ENCODE data around the gene IRF6. TPM values are rescaled to one million over a fixed set of nuclear protein-coding genes. Genes with fewer than 3 reads are reported as not detected.
"Not testable (repeated sequence)": the region's sequence is repeated elsewhere in the genome, so short reads cannot be mapped to it uniquely, and the experiment has no call there.

The IRF6 gene
- total RNA-seq, 1 experiment from 2014 or later = not detected

GRCh38 chr1:209815490-209815889 lies 9.5 kb upstream of the IRF6 start:
- 0 out of 2 replicates have a peak, but pooled peaks cover 3% of the 10 kb centered on the region for H3K27me3 ChIP-seq (replicated peaks)
- no peaks in the 10 kb centered on the region for H3K4me1 ChIP-seq (replicated peaks)
- no peaks in the 10 kb centered on the region for H3K36me3 ChIP-seq
- no peak overlapping the region for H3K27ac ChIP-seq
- H3K4me3 ChIP-seq = no peak overlapping the region
- no peak for DNase-seq (ENCODE audit: low read depth in 1 of 2, low spot score in 2 of 2)
- H3K9me3 ChIP-seq (replicated peaks) = no peaks in the 10 kb centered on the region

- no peaks in the 10 kb centered on the region for H3K36me3 ChIP-seq
- H3K4me1 ChIP-seq (replicated peaks) = no peaks in the 10 kb centered on the region
- H3K27ac ChIP-seq = no peak overlapping the region
- H3K4me3 ChIP-seq = no peak overlapping the region
- H3K27me3 ChIP-seq (replicated peaks) = no peaks in the 10 kb centered on the region
- no peak for DNase-seq (ENCODE audit: low read depth in 1 of 2, low spot score in 2 of 2)
- no peaks in the 10 kb centered on the region for H3K9me3 ChIP-seq (replicated peaks)
Observed at GRCh38 chr1:209813902-209814301, 8.0 kb upstream of the IRF6 start.

- Histone ChIP-seq H3K36me3 (no peaks in the 10 kb centered on the region), H3K27ac (no peak overlapping the region), H3K27me3 (replicated peaks) (no peaks in the 10 kb centered on the region), H3K4me1 (replicated peaks) (peaks cover 12% of the 10 kb centered on the region), H3K9me3 (replicated peaks) (no peaks in the 10 kb centered on the region), H3K4me3 (no peak overlapping the region)
- no peak for DNase-seq (ENCODE audit: low read depth in 1 of 2, low spot score in 2 of 2)
Observed at GRCh38 chr1:209810783-209811182, 4.8 kb upstream of the IRF6 start.

- H3K36me3 ChIP-seq = no peaks in the 10 kb centered on the region
- H3K27me3 ChIP-seq (replicated peaks) = no peaks in the 10 kb centered on the region
- H3K4me3 ChIP-seq = no peak overlapping the region
- H3K9me3 ChIP-seq (replicated peaks) = no peaks in the 10 kb centered on the region
- H3K4me1 ChIP-seq (replicated peaks) = peaks cover 12% of the 10 kb centered on the region
- H3K27ac ChIP-seq = no peak overlapping the region
- no peak for DNase-seq (ENCODE audit: low read depth in 1 of 2, low spot score in 2 of 2)
Observed at GRCh38 chr1:209809611-209810010, 3.7 kb upstream of the IRF6 start.

- H3K27me3 ChIP-seq (replicated peaks) = no peaks in the 10 kb centered on the region
- DNase-seq (ENCODE audit: low read depth in 1 of 2, low spot score in 2 of 2) = peak; percentile 87 to 89
- H3K4me3 ChIP-seq = no peak overlapping the region
- no peak overlapping the region for H3K27ac ChIP-seq
- peaks cover 12% of the 10 kb centered on the region for H3K4me1 ChIP-seq (replicated peaks)
- no peaks in the 10 kb centered on the region for H3K9me3 ChIP-seq (replicated peaks)
- no peaks in the 10 kb centered on the region for H3K36me3 ChIP-seq
Observed at GRCh38 chr1:209808059-209808581, 2.2 kb upstream of the IRF6 start.

- Histone ChIP-seq H3K27ac (no peak overlapping the region), H3K4me1 (replicated peaks) (peaks cover 12% of the 10 kb centered on the region), H3K9me3 (replicated peaks) (no peaks in the 10 kb centered on the region), H3K4me3 (no peak overlapping the region), H3K27me3 (replicated peaks) (no peaks in the 10 kb centered on the region), H3K36me3 (no peaks in the 10 kb centered on the region)
- DNase-seq (ENCODE audit: low read depth in 1 of 2, low spot score in 2 of 2) = no peak
Observed at GRCh38 chr1:209807509-209807908, 1.6 kb upstream of the IRF6 start.

GRCh38 chr1:209805341-209805781 lies 581 bp downstream of the IRF6 start:
- no peak overlapping the region for H3K4me3 ChIP-seq
- no peak overlapping the region for H3K27ac ChIP-seq
- DNase-seq (ENCODE audit: low read depth in 1 of 2, low spot score in 2 of 2) = no peak
- H3K36me3 ChIP-seq = no peaks in the 10 kb centered on the region
- H3K27me3 ChIP-seq (replicated peaks) = no peaks in the 10 kb centered on the region
- no peaks in the 10 kb centered on the region for H3K9me3 ChIP-seq (replicated peaks)
- H3K4me1 ChIP-seq (replicated peaks) = peaks cover 12% of the 10 kb centered on the region

GRCh38 chr1:209803568-209803967 lies 2.4 kb downstream of the IRF6 start:
- Histone ChIP-seq H3K4me1 (replicated peaks) (peaks cover 12% of the 10 kb centered on the region), H3K36me3 (no peaks in the 10 kb centered on the region), H3K4me3 (no peak overlapping the region), H3K27me3 (replicated peaks) (no peaks in the 10 kb centered on the region), H3K9me3 (replicated peaks) (no peaks in the 10 kb centered on the region), H3K27ac (no peak overlapping the region)
- DNase-seq (ENCODE audit: low read depth in 1 of 2, low spot score in 2 of 2) = no peak

GRCh38 chr1:209802780-209803152 lies 3.2 kb downstream of the IRF6 start:
- no peaks in the 10 kb centered on the region for H3K9me3 ChIP-seq (replicated peaks)
- no peak overlapping the region for H3K4me3 ChIP-seq
- no peaks in the 10 kb centered on the region for H3K36me3 ChIP-seq
- DNase-seq (ENCODE audit: low read depth in 1 of 2, low spot score in 2 of 2) = no peak
- H3K4me1 ChIP-seq (replicated peaks) = peaks cover 7% of the 10 kb centered on the region
- no peak overlapping the region for H3K27ac ChIP-seq
- H3K27me3 ChIP-seq (replicated peaks) = no peaks in the 10 kb centered on the region

- no peak for DNase-seq (ENCODE audit: low read depth in 1 of 2, low spot score in 2 of 2)
- H3K36me3 ChIP-seq = no peaks in the 10 kb centered on the region
- peaks cover 1% of the 10 kb centered on the region for H3K4me1 ChIP-seq (replicated peaks)
- H3K27me3 ChIP-seq (replicated peaks) = no peaks in the 10 kb centered on the region
- H3K9me3 ChIP-seq (replicated peaks) = no peaks in the 10 kb centered on the region
- no peak overlapping the region for H3K4me3 ChIP-seq
- H3K27ac ChIP-seq = no peak overlapping the region
Observed at GRCh38 chr1:209802117-209802779, 3.7 kb downstream of the IRF6 start.

GRCh38 chr1:209800984-209801834 lies 4.7 kb downstream of the IRF6 start:
- H3K27me3 ChIP-seq (replicated peaks) = no peaks in the 10 kb centered on the region
- H3K4me1 ChIP-seq (replicated peaks) = no peaks in the 10 kb centered on the region
- H3K36me3 ChIP-seq = no peaks in the 10 kb centered on the region
- no peak for DNase-seq (ENCODE audit: low read depth in 1 of 2, low spot score in 2 of 2)
- H3K27ac ChIP-seq = no peak overlapping the region
- no peak overlapping the region for H3K4me3 ChIP-seq
- no peaks in the 10 kb centered on the region for H3K9me3 ChIP-seq (replicated peaks)

- Histone ChIP-seq H3K4me3 (no peak overlapping the region), H3K27ac (no peak overlapping the region), H3K27me3 (replicated peaks) (peaks cover 7% of the 10 kb centered on the region; the same call in 1 of the 2 replicates), H3K4me1 (replicated peaks) (no peaks in the 10 kb centered on the region), H3K36me3 (no peaks in the 10 kb centered on the region), H3K9me3 (replicated peaks) (0 out of 2 replicates have a peak, but pooled peaks cover 2% of the 10 kb centered on the region)
- no peak for DNase-seq (ENCODE audit: low read depth in 1 of 2, low spot score in 2 of 2)
Observed at GRCh38 chr1:209797978-209798639, 7.8 kb downstream of the IRF6 start.

- H3K36me3 ChIP-seq; DNase-seq (ENCODE audit: low read depth in 1 of 2, low spot score in 2 of 2); H3K4me3 ChIP-seq; H3K4me1 ChIP-seq (replicated peaks); H3K27ac ChIP-seq; H3K9me3 ChIP-seq (replicated peaks): not testable (repeated sequence)
- peaks cover 11% of the 10 kb centered on the region; the same call in 1 of the 2 replicates for H3K27me3 ChIP-seq (replicated peaks)
Observed at GRCh38 chr1:209793711-209794110, 12.2 kb downstream of the IRF6 start.

All from SJSA1 (cell line).